ENCODE data around the gene CCDC93.

DNA sequence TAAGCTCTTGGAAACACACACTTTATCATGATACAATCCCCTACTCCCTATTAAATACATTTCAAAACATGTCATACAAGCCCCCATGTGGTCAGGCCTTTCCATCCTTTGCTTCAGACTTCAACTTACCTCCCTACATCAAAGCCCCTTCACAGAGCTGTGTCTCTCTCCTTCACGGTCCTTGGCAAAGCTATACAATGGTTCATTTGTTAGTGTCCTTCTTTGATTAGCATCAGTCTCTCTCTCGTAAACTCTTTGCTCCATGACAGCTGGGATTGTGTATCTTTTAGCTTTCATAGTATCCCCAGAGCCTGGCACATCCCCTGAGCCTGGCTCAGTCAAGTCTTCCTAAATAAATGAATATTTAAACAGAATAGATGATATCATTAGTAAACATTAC is 48.8 kb upstream of the CCDC93 start:
- TF ChIP-seq, protein P1, sequence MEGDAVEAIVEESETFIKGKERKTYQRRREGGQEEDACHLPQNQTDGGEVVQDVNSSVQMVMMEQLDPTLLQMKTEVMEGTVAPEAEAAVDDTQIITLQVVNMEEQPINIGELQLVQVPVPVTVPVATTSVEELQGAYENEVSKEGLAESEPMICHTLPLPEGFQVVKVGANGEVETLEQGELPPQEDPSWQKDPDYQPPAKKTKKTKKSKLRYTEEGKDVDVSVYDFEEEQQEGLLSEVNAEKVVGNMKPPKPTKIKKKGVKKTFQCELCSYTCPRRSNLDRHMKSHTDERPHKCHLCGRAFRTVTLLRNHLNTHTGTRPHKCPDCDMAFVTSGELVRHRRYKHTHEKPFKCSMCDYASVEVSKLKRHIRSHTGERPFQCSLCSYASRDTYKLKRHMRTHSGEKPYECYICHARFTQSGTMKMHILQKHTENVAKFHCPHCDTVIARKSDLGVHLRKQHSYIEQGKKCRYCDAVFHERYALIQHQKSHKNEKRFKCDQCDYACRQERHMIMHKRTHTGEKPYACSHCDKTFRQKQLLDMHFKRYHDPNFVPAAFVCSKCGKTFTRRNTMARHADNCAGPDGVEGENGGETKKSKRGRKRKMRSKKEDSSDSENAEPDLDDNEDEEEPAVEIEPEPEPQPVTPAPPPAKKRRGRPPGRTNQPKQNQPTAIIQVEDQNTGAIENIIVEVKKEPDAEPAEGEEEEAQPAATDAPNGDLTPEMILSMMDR (conservative IDR thresholded peaks at IDR 0.05; ENCODE audit: low read depth, low read length): no peak
- TF ChIP-seq EZH2 (IDR thresholded peaks at IDR 0.05; ENCODE audit: borderline replicate concordance, low read depth, low read length, poor library complexity, severe bottlenecking): no peak

Data from A673 (cell line).